HUDEP-2 (cell line): ENCODE results near the gene MAP1B.
A peak's percentile ranks its signal among the peaks of the same experiment; 100 is the strongest.

Source experiments
- DNase-seq, 76 experiments: peaks; one replicate each; lab custom pipeline; 2025; ENCODE audit not compliant: unreplicated experiment in 76 of 76; lab: John Stamatoyannopoulos, UW

MAP1B gene

DNA sequence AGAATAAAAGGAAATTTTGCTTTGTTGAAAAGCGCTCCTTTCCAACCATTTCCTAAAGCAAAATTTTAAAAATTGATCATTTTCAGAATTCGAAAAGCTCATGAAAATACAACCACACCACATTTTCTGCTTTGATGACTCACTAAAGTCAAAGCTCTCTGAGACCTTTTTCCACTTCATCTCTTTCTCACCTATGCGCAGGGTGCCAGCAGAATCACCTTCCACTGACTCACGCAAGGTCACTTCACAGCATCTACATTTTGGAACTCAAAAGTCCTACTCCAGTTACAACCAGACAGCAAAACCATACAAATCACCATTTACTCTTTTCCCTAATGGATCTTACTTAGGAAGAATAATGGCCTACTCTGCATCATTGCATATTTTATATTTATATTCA is 106.2 kb downstream of the MAP1B start:
- DNase-seq: no peak

- DNase-seq: no peak
Measured at GRCh38 chr5:72214168-72214567, 106.9 kb downstream of the MAP1B start.

GRCh38 chr5:72216756-72217155 is 109.5 kb downstream of the MAP1B start:
- DNase-seq: no peak

- no peak for DNase-seq
Measured at GRCh38 chr5:72221099-72221498, 113.8 kb downstream of the MAP1B start.

DNA sequence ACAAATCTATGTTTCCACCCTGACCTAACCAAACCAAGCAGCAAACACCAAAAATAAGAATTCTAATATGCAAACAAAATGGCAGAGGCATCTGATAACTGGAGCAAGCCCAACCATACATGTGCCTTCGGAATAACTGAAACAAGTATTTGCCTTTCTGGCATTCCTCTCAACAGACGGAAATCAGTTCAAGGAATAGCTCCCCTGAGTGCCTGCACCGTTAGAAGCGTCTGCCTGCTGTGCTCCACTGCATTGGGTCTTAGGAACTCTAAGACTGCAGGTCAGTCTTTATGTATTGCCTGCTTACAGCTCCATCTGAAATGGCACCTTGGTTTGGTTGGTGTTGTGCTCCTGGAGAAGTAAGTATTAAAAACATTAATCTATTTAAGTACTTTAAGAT is 114.3 kb downstream of the MAP1B start:
- DNase-seq: no peak

GRCh38 chr5:72222521-72222920 is 115.2 kb downstream of the MAP1B start:
- DNase-seq: no peak

DNA sequence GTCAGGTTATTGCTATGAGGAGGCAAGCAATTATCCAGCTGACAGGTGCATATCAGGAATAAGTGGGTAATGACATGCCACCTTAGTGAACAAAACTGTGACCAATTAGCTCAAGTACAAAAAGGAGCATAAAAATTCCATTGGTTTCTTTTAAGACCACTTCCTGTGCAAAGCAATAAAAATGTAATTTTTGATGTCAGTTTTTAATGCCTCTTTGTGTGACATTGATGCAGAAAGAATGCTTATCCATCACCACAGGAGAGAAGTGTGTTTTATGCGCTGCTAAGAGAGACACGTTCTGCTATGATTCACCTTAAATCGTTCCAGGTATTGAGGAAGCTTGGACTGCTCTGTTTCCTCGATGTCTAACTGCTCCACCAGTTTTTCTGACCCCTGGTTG is 116.1 kb downstream of the MAP1B start:
- DNase-seq: no peak

GRCh38 chr5:72224946-72225463 is 117.7 kb downstream of the MAP1B start:
- DNase-seq: no peak

DNA sequence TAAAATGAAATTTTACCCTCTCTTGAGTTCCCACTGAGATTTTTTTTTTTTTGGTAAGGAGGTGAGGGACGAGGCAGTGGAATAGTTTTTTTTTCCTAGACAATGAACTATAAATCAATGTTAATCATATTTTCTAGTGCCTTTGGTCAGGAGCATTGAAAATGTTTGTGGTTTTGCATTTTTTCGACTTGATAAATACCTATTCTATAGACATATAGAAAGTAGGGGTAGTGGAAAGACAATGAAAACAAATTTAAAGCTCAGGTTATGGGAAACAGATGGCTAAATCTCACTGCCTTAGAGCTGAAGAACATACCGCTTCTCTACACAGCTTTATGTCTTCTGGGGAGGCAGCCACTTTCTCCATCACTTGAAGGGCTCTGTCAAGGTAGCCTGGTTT is 118.5 kb downstream of the MAP1B start:
- no peak for DNase-seq

- DNase-seq: peak in 20 of 76 experiments; percentile 4 to 41 (median 20)
Measured at GRCh38 chr5:72226950-72227349, 119.7 kb downstream of the MAP1B start.

DNA sequence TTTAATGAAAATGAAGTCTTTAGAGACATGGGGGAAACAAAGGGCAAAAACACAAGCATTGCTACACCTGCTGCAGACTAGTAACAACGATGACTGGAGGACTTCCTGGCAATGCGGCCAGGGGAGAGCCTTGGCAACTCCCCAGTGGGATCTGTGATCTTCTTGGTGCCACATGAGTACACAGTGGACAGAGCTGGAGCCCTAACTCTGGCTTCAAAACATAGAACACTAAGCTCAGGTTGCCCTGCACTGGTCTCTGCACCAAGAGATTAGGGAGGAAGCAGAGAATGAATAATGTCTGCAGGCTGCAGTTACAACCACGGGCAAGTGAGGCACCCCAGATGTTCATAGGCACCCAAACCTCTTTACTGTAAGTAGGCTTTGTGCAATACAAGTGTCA is 121.7 kb downstream of the MAP1B start:
- peak in 2 of 76 experiments; percentile 6 to 18 for DNase-seq

- peak in 16 of 76 experiments; percentile 4 to 55 (median 26) for DNase-seq
Measured at GRCh38 chr5:72231991-72232703, 124.9 kb downstream of the MAP1B start.

GRCh38 chr5:72232838-72233237 is 125.6 kb downstream of the MAP1B start:
- DNase-seq: no peak

GRCh38 chr5:72233835-72234234 is 126.6 kb downstream of the MAP1B start:
- peak in 1 of 76 experiments; percentile 48 for DNase-seq

DNA sequence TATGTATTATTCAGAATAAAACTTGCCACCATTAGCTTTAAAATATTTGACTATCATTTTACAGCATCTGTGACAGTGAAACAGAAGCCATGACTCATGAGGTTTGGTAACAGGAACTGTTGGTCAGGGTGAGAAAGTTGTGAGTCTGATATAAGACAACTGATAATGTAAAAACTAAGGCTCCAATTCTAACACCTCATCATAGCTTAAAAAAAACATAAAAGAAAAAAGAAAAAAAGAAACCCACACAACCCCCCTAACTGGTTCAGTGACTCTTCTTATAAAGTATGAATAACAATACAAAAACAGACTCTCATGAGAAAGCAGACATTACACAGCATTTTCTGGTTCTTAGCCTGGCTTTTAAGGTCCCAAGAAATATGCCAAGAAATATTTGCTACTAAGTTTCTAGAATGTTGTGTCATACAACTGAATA is 127.0 kb downstream of the MAP1B start:
- peak in 37 of 76 experiments; percentile 4 to 81 (median 58) for DNase-seq

DNA sequence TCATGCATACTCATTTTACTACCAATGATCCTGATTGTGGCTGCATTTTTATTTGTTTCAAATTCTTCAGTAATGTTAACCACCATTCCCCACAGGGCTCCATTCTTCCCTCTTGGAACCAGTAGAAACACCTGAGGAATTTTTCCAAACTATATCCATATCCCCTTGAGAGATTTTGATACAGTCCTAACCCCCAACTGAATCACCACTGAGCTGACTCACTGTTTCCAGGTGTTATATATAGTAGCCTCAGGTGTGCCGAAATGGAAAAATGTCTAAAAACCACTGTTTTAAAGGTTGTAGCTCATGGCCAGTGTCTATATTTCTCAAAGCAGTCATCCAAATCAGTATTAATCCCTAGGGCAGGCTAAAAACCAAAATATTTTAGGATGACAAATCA is 127.6 kb downstream of the MAP1B start:
- DNase-seq: no peak

GRCh38 chr5:72235725-72236124 is 128.4 kb downstream of the MAP1B start:
- DNase-seq: no peak

- peak in 1 of 76 experiments; percentile 3 for DNase-seq
Measured at GRCh38 chr5:72237415-72237814, 130.1 kb downstream of the MAP1B start.

- DNase-seq: no peak
Measured at GRCh38 chr5:72237879-72238278, 130.6 kb downstream of the MAP1B start.

- no peak for DNase-seq
Measured at GRCh38 chr5:72238712-72239445, 131.6 kb downstream of the MAP1B start.

GRCh38 chr5:72241346-72242003 is 134.2 kb downstream of the MAP1B start:
- DNase-seq: no peak
